HepG2 (cell line): Measurements from ENCODE around the gene CSF1R. TPM values are rescaled to one million over a fixed set of nuclear protein-coding genes. Genes with fewer than 3 reads are reported as not detected.

Experiments
- ATAC-seq: fragments of 200-7000 bp; cut with Tn5 transposase; 3 replicates; pipeline ENCODE4 v1.9.1; 2020; ENCODE audit warnings: mild to moderate bottlenecking, moderate library complexity
- BruUV-seq: library from RNA; stranded (reverse); fragments of 400-500 nt; replicated peaks from 2 replicates; lab custom pipeline; 2021; lab: Mats Ljungman, UMichigan
- CTCF ChIA-PET: fragments of 300-600 bp; formaldehyde crosslinking; extraction: SDS; loops from one replicate; lab custom pipeline; 2021; ENCODE audit warnings: low total read pairs, inconsistent platforms, low intra/inter-chr PET ratio; lab: Yijun Ruan, JAX
- POLR2A ChIA-PET: fragments of 350-600 bp; sonication (Branson Sonifier 250); formaldehyde crosslinking; loops from one replicate; lab custom pipeline; 2020; ENCODE audit warnings: antibody characterized with exemption, inconsistent platforms; lab: Yijun Ruan, JAX
- DNase-seq: peaks from one replicate; pipeline ENCODE4 v3.0.0-alpha.2; 2015; ENCODE audit warnings: low spot score
- FAIRE-seq: peaks from 3 replicates; lab custom pipeline; 2011; peaks lifted over from hg19 to GRCh38; lab: Jason Lieb, UNC
- H2AFZ ChIP-seq: one replicate; pipeline ENCODE4 v1.6.1; 2011; ENCODE audit warnings: low read length, inconsistent platforms
- H3K27ac ChIP-seq: fragments of 300-600 bp; 3 replicates; pipeline ENCODE4 v1.8.0; 2011; ENCODE audit warnings: mixed run types, mild to moderate bottlenecking, mixed read lengths, low read length, inconsistent platforms; ENCODE audit not compliant: insufficient read depth; ENCODE audit errors: extremely low read length
- H3K27me3 ChIP-seq, 2 experiments: fragments of 200-600 bp in 1 of 2; 2 replicates in 1 of 2; 3 replicates in 1 of 2; pipeline versions ENCODE4 v1.6.0 to v1.8.0; 2011; ENCODE audit warnings: low read length in 2 of 2, mild to moderate bottlenecking in 2 of 2, moderate library complexity in 2 of 2, inconsistent platforms in 1 of 2; ENCODE audit not compliant: insufficient read depth in 2 of 2, control insufficient read depth in 1 of 2
- H3K36me3 ChIP-seq, 2 experiments: fragments of 200-600 bp in 1 of 2; replicated peaks in 1 of 2; 2 replicates in 1 of 2; 3 replicates in 1 of 2; pipeline versions ENCODE4 v1.5.1 to v1.8.0; 2011; ENCODE audit warnings: low read length in 2 of 2, inconsistent platforms in 1 of 2; ENCODE audit not compliant: insufficient read depth in 2 of 2, control insufficient read depth in 1 of 2
- H3K4me1 ChIP-seq: 2 replicates; pipeline ENCODE4 v1.5.1; 2012; ENCODE audit warnings: low read length, inconsistent platforms; ENCODE audit not compliant: insufficient read depth
- H3K4me2 ChIP-seq: 2 replicates; pipeline ENCODE4 v1.6.0; 2011; ENCODE audit warnings: low read depth, low read length, inconsistent platforms
- H3K4me3 ChIP-seq, 3 experiments: fragments of 200-600 bp in 1 of 3; sonication (generic), shearing (Covaris generic) in 1 of 3; replicated peaks in 1 of 3; 2 replicates each; pipeline ENCODE4 v1.5.1; 2011 to 2016; ENCODE audit warnings: low read length in 3 of 3, inconsistent platforms in 2 of 3, low read depth in 2 of 3, mild to moderate bottlenecking in 2 of 3, control low read depth in 1 of 3, mixed read lengths in 1 of 3; ENCODE audit not compliant: insufficient read depth in 1 of 3
- H3K79me2 ChIP-seq: one replicate; pipeline ENCODE4 v1.6.1; 2011; ENCODE audit warnings: low read length, inconsistent platforms; ENCODE audit not compliant: insufficient read depth
- H3K9ac ChIP-seq: 2 replicates; pipeline ENCODE4 v1.6.0; 2011; ENCODE audit warnings: mild to moderate bottlenecking, low read depth, low read length, inconsistent platforms; ENCODE audit not compliant: insufficient read depth
- H3K9me3 ChIP-seq: 2 replicates; pipeline ENCODE4 v1.5.1; 2012; ENCODE audit warnings: mild to moderate bottlenecking, low read length
- H4K20me1 ChIP-seq: 2 replicates; pipeline ENCODE4 v1.6.0; 2011; ENCODE audit warnings: inconsistent platforms, mild to moderate bottlenecking, low read length, moderate library complexity; ENCODE audit not compliant: insufficient read depth
- RORA ChIP-seq: sonication (generic); formaldehyde crosslinking; IDR thresholded peaks from 2 replicates; pipeline ENCODE4 v1.5.0; 2020; ENCODE audit warnings: mild to moderate bottlenecking, missing genetic modification reagents, moderate library complexity
- SALL1 ChIP-seq: sonication (generic); formaldehyde crosslinking; IDR thresholded peaks from 2 replicates; pipeline ENCODE4 v1.8.0; 2022; ENCODE audit warnings: mild to moderate bottlenecking, missing genetic modification reagents
- TARDBP ChIP-seq: sonication (generic); formaldehyde crosslinking; IDR thresholded peaks from 2 replicates; pipeline ENCODE4 v1.8.0; 2022; ENCODE audit warnings: mild to moderate bottlenecking, missing genetic modification reagents
- ZNF430 ChIP-seq: sonication (generic); formaldehyde crosslinking; IDR thresholded peaks from 2 replicates; pipeline ENCODE4 v1.9.0; 2021; ENCODE audit warnings: mild to moderate bottlenecking, missing genetic modification reagents
- ZNF547 ChIP-seq: sonication (generic); formaldehyde crosslinking; IDR thresholded peaks from 2 replicates; pipeline ENCODE4 v1.5.1; 2020; ENCODE audit warnings: mild to moderate bottlenecking, missing genetic modification reagents
- ZNF577 ChIP-seq: sonication (generic); formaldehyde crosslinking; IDR thresholded peaks from 2 replicates; pipeline ENCODE4 v1.4.0; 2020; ENCODE audit warnings: mild to moderate bottlenecking, low read depth, missing genetic modification reagents, borderline replicate concordance
- ZNF766 ChIP-seq: sonication (generic); formaldehyde crosslinking; IDR thresholded peaks from 2 replicates; pipeline ENCODE4 v1.5.0; 2020; ENCODE audit warnings: missing genetic modification reagents, borderline replicate concordance
- WGBS: methylation state at CpG from one replicate; pipeline ENCODE4 v1.1.6; 2017; ENCODE audit warnings: low lambda C conversion rate; 5-methylcytosine and 5-hydroxymethylcytosine counted together
- in situ Hi-C: cut with HindIII; loops from 2 replicates; pipeline ENCODE4 v1.10.0; 2017; ENCODE audit warnings: low pct_unique_long_range_greater_than_20kb; ENCODE audit not compliant: extremely low pct_ligation_motif_present
- intact Hi-C: fragments of 100-400 bp; cut with micrococcal nuclease; formaldehyde crosslinking; loops from one replicate; pipeline ENCODE4 v1.10.0; 2022; ENCODE audit not compliant: unreplicated experiment
- polyA plus RNA-seq, 8 experiments: library from polyadenylated mRNA; depleted of rRNA in 3 of 8; stranded (reverse) in 7 of 8; unstranded in 1 of 8; fragments of >200 nt; fragmentation: Illumina TruSeq in 4 of 8; extraction: Trizol in 4 of 8; gene quantifications; 2 replicates each; pipeline versions ENCODE4 v1.2.1 to v1.2.3, GENCODE V29; 2011 to 2016; ENCODE audit warnings: low read depth in 4 of 8, missing spikeins in 1 of 8, mixed read lengths in 1 of 8; ENCODE audit not compliant: insufficient read depth in 1 of 8
- total RNA-seq, 5 experiments: library from RNA; depleted of rRNA; stranded (reverse); fragments of >200 nt; fragmentation: Illumina TruSeq; extraction: Trizol; gene quantifications; 2 replicates each; pipeline ENCODE4 v1.2.3, GENCODE V29; 2016; ENCODE audit warnings: low read depth in 1 of 5
- TF ChIP-seq, protein P1 (sequence below): sonication (generic); formaldehyde crosslinking; IDR thresholded peaks from 2 replicates; pipeline ENCODE4 v1.9.0; 2021; ENCODE audit warnings: missing genetic modification reagents, mild to moderate bottlenecking, borderline replicate concordance
- TF ChIP-seq, protein P2 (sequence below): sonication (generic); formaldehyde crosslinking; IDR thresholded peaks from 2 replicates; pipeline ENCODE4 v1.8.0; 2023; ENCODE audit warnings: mild to moderate bottlenecking, missing genetic modification reagents
- TF ChIP-seq, protein P3 (sequence below): sonication (generic); formaldehyde crosslinking; IDR thresholded peaks from 2 replicates; pipeline ENCODE4 v1.5.0; 2020; ENCODE audit warnings: mild to moderate bottlenecking, missing genetic modification reagents, borderline replicate concordance

Gene CSF1R
- total and polyA plus RNA-seq, 2 of the 13 experiments (the other 11 are each of a cell fraction or from before 2014, with no cell fraction given), result 0.01 TPM; not detected in 1

DNA sequence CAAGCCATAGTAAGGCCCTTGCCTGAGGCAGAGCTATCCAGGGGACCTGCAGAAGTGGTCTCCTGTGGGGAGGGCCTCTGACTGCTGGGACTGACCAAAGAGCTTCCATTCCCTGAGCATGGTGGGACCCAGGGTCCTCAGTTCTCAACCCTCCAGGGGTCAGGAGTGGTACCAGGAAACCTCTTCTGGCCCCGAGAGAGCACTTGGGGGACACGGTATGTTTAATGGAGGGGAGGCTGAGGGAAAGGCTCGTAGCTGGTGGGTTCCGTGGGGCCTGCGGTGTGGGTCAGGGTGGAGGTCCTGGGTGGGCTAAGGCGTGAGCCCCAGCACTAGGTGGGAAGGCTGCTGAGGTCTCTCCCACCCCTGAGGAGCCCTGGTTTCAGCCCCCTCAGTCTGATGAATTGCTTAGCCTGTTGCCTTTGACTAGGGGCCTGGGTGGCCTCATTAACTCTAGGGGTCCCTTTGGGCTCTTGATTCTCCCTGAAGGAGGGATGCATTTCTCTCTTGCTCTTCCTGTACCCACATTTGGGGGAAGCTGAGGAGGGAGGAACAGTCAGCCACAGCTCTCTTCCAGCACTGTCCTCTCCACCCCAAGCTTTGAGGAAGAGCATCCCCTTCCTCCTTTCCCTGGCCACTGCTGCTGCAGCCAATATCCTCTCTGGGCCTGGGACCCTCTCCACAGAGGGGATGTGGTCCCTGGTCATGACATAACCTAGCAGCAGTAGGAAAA lies 34.0 kb downstream of the CSF1R start:
- DNase-seq (no peak), FAIRE-seq (no peak), ATAC-seq (no peak)
- Histone ChIP-seq H3K4me3 (no peak overlapping the region), H2AFZ (no peak overlapping the region), H3K79me2 (no peaks in the 10 kb centered on the region), H3K27ac (no peak overlapping the region), H3K9ac (no peak overlapping the region), H4K20me1 (no peaks in the 10 kb centered on the region), H3K4me1 (no peaks in the 10 kb centered on the region), H3K4me2 (no peak overlapping the region), H3K27me3 (no peaks in the 10 kb centered on the region), H3K9me3 (no peaks in the 10 kb centered on the region), H3K36me3 (peaks cover 36 to 69% of the 10 kb centered on the region in 2 experiments)
- ChIA-PET CTCF (no interaction called here), POLR2A (interaction anchor here (2.2 kb wide), 1 partner anchor 26 kb away, joined by 6 read pairs; no protein-coding TSS in a partner anchor)
- in situ Hi-C loops (no loop called here), intact Hi-C loops (no loop called here)
- BruUV-seq, result no TSS peak
- TF ChIP-seq TARDBP (CRISPR knock-in tag), result no peak
- no peak for TF ChIP-seq ZNF547 (CRISPR knock-in tag)
- TF ChIP-seq, protein P1, sequence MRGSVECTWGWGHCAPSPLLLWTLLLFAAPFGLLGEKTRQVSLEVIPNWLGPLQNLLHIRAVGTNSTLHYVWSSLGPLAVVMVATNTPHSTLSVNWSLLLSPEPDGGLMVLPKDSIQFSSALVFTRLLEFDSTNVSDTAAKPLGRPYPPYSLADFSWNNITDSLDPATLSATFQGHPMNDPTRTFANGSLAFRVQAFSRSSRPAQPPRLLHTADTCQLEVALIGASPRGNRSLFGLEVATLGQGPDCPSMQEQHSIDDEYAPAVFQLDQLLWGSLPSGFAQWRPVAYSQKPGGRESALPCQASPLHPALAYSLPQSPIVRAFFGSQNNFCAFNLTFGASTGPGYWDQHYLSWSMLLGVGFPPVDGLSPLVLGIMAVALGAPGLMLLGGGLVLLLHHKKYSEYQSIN (CRISPR knock-in tag), result no peak
- TF ChIP-seq SALL1 (CRISPR knock-in tag), result no peak
- TF ChIP-seq, protein P2, sequence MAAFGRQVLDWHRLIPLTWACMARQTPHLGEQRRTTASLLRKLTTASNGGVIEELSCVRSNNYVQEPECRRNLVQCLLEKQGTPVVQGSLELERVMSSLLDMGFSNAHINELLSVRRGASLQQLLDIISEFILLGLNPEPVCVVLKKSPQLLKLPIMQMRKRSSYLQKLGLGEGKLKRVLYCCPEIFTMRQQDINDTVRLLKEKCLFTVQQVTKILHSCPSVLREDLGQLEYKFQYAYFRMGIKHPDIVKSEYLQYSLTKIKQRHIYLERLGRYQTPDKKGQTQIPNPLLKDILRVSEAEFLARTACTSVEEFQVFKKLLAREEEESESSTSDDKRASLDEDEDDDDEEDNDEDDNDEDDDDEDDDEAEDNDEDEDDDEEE (CRISPR knock-in tag), result no peak
- TF ChIP-seq ZNF577, result no peak
- TF ChIP-seq, protein P3, sequence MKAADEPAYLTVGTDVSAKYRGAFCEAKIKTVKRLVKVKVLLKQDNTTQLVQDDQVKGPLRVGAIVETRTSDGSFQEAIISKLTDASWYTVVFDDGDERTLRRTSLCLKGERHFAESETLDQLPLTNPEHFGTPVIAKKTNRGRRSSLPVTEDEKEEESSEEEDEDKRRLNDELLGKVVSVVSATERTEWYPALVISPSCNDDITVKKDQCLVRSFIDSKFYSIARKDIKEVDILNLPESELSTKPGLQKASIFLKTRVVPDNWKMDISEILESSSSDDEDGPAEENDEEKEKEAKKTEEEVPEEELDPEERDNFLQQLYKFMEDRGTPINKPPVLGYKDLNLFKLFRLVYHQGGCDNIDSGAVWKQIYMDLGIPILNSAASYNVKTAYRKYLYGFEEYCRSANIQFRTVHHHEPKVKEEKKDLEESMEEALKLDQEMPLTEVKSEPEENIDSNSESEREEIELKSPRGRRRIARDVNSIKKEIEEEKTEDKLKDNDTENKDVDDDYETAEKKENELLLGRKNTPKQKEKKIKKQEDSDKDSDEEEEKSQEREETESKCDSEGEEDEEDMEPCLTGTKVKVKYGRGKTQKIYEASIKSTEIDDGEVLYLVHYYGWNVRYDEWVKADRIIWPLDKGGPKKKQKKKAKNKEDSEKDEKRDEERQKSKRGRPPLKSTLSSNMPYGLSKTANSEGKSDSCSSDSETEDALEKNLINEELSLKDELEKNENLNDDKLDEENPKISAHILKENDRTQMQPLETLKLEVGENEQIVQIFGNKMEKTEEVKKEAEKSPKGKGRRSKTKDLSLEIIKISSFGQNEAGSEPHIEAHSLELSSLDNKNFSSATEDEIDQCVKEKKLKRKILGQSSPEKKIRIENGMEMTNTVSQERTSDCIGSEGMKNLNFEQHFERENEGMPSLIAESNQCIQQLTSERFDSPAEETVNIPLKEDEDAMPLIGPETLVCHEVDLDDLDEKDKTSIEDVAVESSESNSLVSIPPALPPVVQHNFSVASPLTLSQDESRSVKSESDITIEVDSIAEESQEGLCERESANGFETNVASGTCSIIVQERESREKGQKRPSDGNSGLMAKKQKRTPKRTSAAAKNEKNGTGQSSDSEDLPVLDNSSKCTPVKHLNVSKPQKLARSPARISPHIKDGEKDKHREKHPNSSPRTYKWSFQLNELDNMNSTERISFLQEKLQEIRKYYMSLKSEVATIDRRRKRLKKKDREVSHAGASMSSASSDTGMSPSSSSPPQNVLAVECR (CRISPR knock-in tag), result no peak
- no peak for TF ChIP-seq ZNF766
- no peak for TF ChIP-seq ZNF430
- no peak for TF ChIP-seq RORA (CRISPR knock-in tag)
- WGBS, result 97% methylated on average over 5 of the region's 6 CpGs
